Uterus (tissue), 4 donors: Measurements from ENCODE around the gene NREP. TPM values are rescaled to one million over a fixed set of nuclear protein-coding genes. Genes with fewer than 3 reads are reported as not detected.

ENCODE experiments used
- DNase-seq, 2 donors: peaks; one replicate each; pipeline ENCODE4 v3.0.0-alpha.2; 2019 to 2020
- H3K27ac ChIP-seq, 2 donors: fragments of 200-600 bp; sonication (generic); 1 replicate in 1 of 2; 2 replicates in 1 of 2; pipeline ENCODE4 v1.5.1; 2016 to 2018
- H3K27me3 ChIP-seq, 2 donors: fragments of 200-600 bp; sonication (generic); one replicate each; pipeline ENCODE4 v1.5.1; 2018 to 2019; ENCODE audit warnings: control low read depth in 1 of 2
- H3K36me3 ChIP-seq, 2 donors: fragments of 200-600 bp; sonication (generic); one replicate each; pipeline ENCODE4 v1.5.1; 2019; ENCODE audit warnings: control low read depth in 1 of 2
- H3K4me1 ChIP-seq, 2 donors: fragments of 200-600 bp; sonication (generic); one replicate each; pipeline ENCODE4 v1.5.1; 2018 to 2019; ENCODE audit warnings: control low read depth in 1 of 2
- H3K4me3 ChIP-seq, 2 donors: fragments of 200-600 bp; sonication (generic); 1 replicate in 1 of 2; 2 replicates in 1 of 2; pipeline ENCODE4 v1.5.1; 2018 to 2019; ENCODE audit warnings: mild to moderate bottlenecking in 1 of 2
- H3K9me3 ChIP-seq, 2 donors: fragments of 200-600 bp; sonication (generic); one replicate each; pipeline ENCODE4 v1.5.1; 2019; ENCODE audit warnings: control low read depth in 1 of 2
- CTCF ChIP-seq, 4 experiments: fragments of 200-600 bp in 2 of 4; fragments of 450-650 bp in 2 of 4; sonication (generic) in 2 of 4; IDR thresholded peaks; one replicate each; pipeline ENCODE4 v1.5.1; 2016 to 2019; ENCODE audit warnings: antibody characterized with exemption in 4 of 4, mild to moderate bottlenecking in 2 of 4, moderate library complexity in 1 of 4
- POLR2A ChIP-seq, 2 donors: fragments of 450-650 bp; IDR thresholded peaks; one replicate each; pipeline ENCODE4 v1.6.1; 2016; ENCODE audit warnings: antibody characterized with exemption in 2 of 2, mild to moderate bottlenecking in 1 of 2, moderate library complexity in 1 of 2
- intact Hi-C: fragments of 100-400 bp; cut with DNase I; formaldehyde crosslinking; loops from one replicate; pipeline ENCODE4 v1.15.1; 2023; ENCODE audit warnings: low total_unique reads
- total RNA-seq, 4 donors: library from RNA; depleted of rRNA in 3 of 4; stranded (reverse); fragments of >200 nt in 3 of 4; gene quantifications; one replicate each; pipeline versions ENCODE4 v1.1.0 to v1.2.4, GENCODE V29; 2014 to 2023
- donor health status: DM: yes; HTN: yes; CAD: no.

NREP gene
- total RNA-seq, 4 donors from 2014 or later: 21.4 to 779 (median 52.6) TPM

- H3K36me3 ChIP-seq: no peaks in the 10 kb centered on the region
- H3K27ac ChIP-seq: no peak overlapping the region
- TF ChIP-seq POLR2A (IDR thresholded peaks at IDR 0.05): no peak
- TF ChIP-seq CTCF (IDR thresholded peaks at IDR 0.05): no peak
- H3K4me1 ChIP-seq: no peaks in the 10 kb centered on the region
- H3K27me3 ChIP-seq: no peaks in the 10 kb centered on the region
- intact Hi-C loops: no loop called here
- H3K4me3 ChIP-seq: no peak overlapping the region
- DNase-seq: no peak
- no peaks in the 10 kb centered on the region for H3K9me3 ChIP-seq
These were observed 4.5 kb downstream of the NREP start for GRCh38 chr5:111752426-111752965.

- no peaks in the 10 kb centered on the region for H3K27me3 ChIP-seq
- H3K4me1 ChIP-seq: peaks cover 0 to 2% of the 10 kb centered on the region in 2 donors
- no peak for DNase-seq
- H3K27ac ChIP-seq: no peak overlapping the region
- H3K9me3 ChIP-seq: no peaks in the 10 kb centered on the region
- intact Hi-C loops: no loop called here
- H3K36me3 ChIP-seq: no peaks in the 10 kb centered on the region
- H3K4me3 ChIP-seq: no peak overlapping the region
- no peak for TF ChIP-seq POLR2A (IDR thresholded peaks at IDR 0.05)
- TF ChIP-seq CTCF (IDR thresholded peaks at IDR 0.05): no peak
These were observed 7.5 kb downstream of the NREP start for GRCh38 chr5:111749303-111750026.

- Histone ChIP-seq H3K4me3 (no peak overlapping the region), H3K27me3 (no peaks in the 10 kb centered on the region), H3K4me1 (peaks cover 0 to 8% of the 10 kb centered on the region in 2 donors), H3K9me3 (no peaks in the 10 kb centered on the region), H3K36me3 (no peaks in the 10 kb centered on the region), H3K27ac (no peak overlapping the region)
- DNase-seq: no peak
- intact Hi-C loops: no loop called here
- TF ChIP-seq CTCF (IDR thresholded peaks at IDR 0.05) (no peak), POLR2A (IDR thresholded peaks at IDR 0.05) (no peak)
These were observed 8.7 kb downstream of the NREP start for GRCh38 chr5:111748304-111748763.

- TF ChIP-seq POLR2A (IDR thresholded peaks at IDR 0.05) (no peak), CTCF (IDR thresholded peaks at IDR 0.05) (no peak)
- H3K36me3 ChIP-seq: no peaks in the 10 kb centered on the region
- H3K27ac ChIP-seq: no peak overlapping the region
- intact Hi-C loops: no loop called here
- H3K4me1 ChIP-seq: peaks cover 0 to 11% of the 10 kb centered on the region in 2 donors
- H3K27me3 ChIP-seq: no peaks in the 10 kb centered on the region
- H3K9me3 ChIP-seq: no peaks in the 10 kb centered on the region
- no peak overlapping the region for H3K4me3 ChIP-seq
- no peak for DNase-seq
These were observed 9.7 kb downstream of the NREP start for GRCh38 chr5:111747337-111747736.

GRCh38 chr5:111746791-111747190 is 10.2 kb downstream of the NREP start:
- Histone ChIP-seq H3K36me3 (no peaks in the 10 kb centered on the region), H3K27ac (no peak overlapping the region), H3K4me3 (no peak overlapping the region), H3K27me3 (no peaks in the 10 kb centered on the region), H3K9me3 (no peaks in the 10 kb centered on the region), H3K4me1 (peaks cover 0 to 11% of the 10 kb centered on the region in 2 donors)
- intact Hi-C loops: no loop called here
- DNase-seq: no peak
- TF ChIP-seq CTCF (IDR thresholded peaks at IDR 0.05) (no peak), POLR2A (IDR thresholded peaks at IDR 0.05) (no peak)
